HepG2 (cell line): ENCODE measurements around the gene HSD3B7. TPM values are rescaled to one million over a fixed set of nuclear protein-coding genes. Genes with fewer than 3 reads are reported as not detected.
A peak's percentile ranks its signal among the peaks of the same experiment; 100 is the strongest.

Experiments used
- AGO1 ChIP-seq: fragments of 200-400 bp; formaldehyde crosslinking; IDR thresholded peaks from 2 replicates; pipeline ENCODE4 v1.6.1; 2017; ENCODE audit warnings: mild to moderate bottlenecking, low read depth, low read length, moderate library complexity; ENCODE audit not compliant: poor library complexity, severe bottlenecking
- AGO2 ChIP-seq: fragments of 200-400 bp; formaldehyde crosslinking; optimal IDR thresholded peaks from 2 replicates; pipeline ENCODE3; 2017; ENCODE audit warnings: mild to moderate bottlenecking, low read depth, low read length, moderate library complexity
- KIAA2018 ChIP-seq: sonication (generic); formaldehyde crosslinking; IDR thresholded peaks from 2 replicates; pipeline ENCODE4 v1.5.0; 2020; ENCODE audit warnings: mild to moderate bottlenecking, missing genetic modification reagents, borderline replicate concordance
- KLF12 ChIP-seq: sonication (generic); formaldehyde crosslinking; IDR thresholded peaks from 2 replicates; pipeline ENCODE4 v1.4.0; 2020; ENCODE audit warnings: missing genetic modification reagents, borderline replicate concordance
- MYC ChIP-seq: sonication (generic); formaldehyde crosslinking; IDR thresholded peaks from 2 replicates; pipeline ENCODE4 v1.9.0; 2021; ENCODE audit warnings: missing genetic modification reagents, borderline replicate concordance
- NR0B2 ChIP-seq: sonication (generic); formaldehyde crosslinking; IDR thresholded peaks from 2 replicates; pipeline ENCODE4 v1.4.0; 2020; ENCODE audit warnings: mild to moderate bottlenecking, missing genetic modification reagents
- NRL ChIP-seq: sonication (generic); formaldehyde crosslinking; IDR thresholded peaks from 2 replicates; pipeline ENCODE4 v1.5.0; 2020; ENCODE audit warnings: missing genetic modification reagents, mild to moderate bottlenecking, moderate library complexity, borderline replicate concordance
- PHF5A ChIP-seq: IDR thresholded peaks from one replicate; pipeline ENCODE4 v1.6.1; 2018; ENCODE audit warnings: low read depth, missing genetic modification reagents; ENCODE audit not compliant: unreplicated experiment
- PLSCR1 ChIP-seq: sonication (generic); formaldehyde crosslinking; IDR thresholded peaks from 2 replicates; pipeline ENCODE4 v1.5.0; 2020; ENCODE audit warnings: missing genetic modification reagents, mild to moderate bottlenecking, borderline replicate concordance
- SP5 ChIP-seq: IDR thresholded peaks from 2 replicates; pipeline ENCODE4 v1.6.1; 2016; ENCODE audit warnings: low read depth, borderline replicate concordance
- TAF1 ChIP-seq: sonication (generic); formaldehyde crosslinking; IDR thresholded peaks from 2 replicates; pipeline ENCODE4 v1.4.0; 2020; ENCODE audit warnings: missing genetic modification reagents
- TAF15 ChIP-seq: fragments of 200-400 bp; formaldehyde crosslinking; IDR thresholded peaks from one replicate; pipeline ENCODE4 v1.6.1; 2018; ENCODE audit warnings: mild to moderate bottlenecking, low read depth, low read length; ENCODE audit not compliant: poor library complexity, severe bottlenecking
- XRCC5 ChIP-seq: fragments of 200-400 bp; formaldehyde crosslinking; optimal IDR thresholded peaks from 2 replicates; pipeline ENCODE3; 2017; ENCODE audit warnings: mild to moderate bottlenecking, low read length
- ZNF543 ChIP-seq: sonication (generic); formaldehyde crosslinking; IDR thresholded peaks from 2 replicates; pipeline ENCODE4 v1.4.0; 2020; ENCODE audit warnings: mild to moderate bottlenecking, missing genetic modification reagents
- ZNF597 ChIP-seq: sonication (generic); formaldehyde crosslinking; IDR thresholded peaks from 2 replicates; pipeline ENCODE4 v1.5.0; 2020; ENCODE audit warnings: missing genetic modification reagents
- ZNF782 ChIP-seq: sonication (generic); formaldehyde crosslinking; IDR thresholded peaks from 2 replicates; pipeline ENCODE4 v1.4.0; 2020; ENCODE audit warnings: missing genetic modification reagents, mild to moderate bottlenecking, borderline replicate concordance
- ZZZ3 ChIP-seq: sonication (generic); formaldehyde crosslinking; IDR thresholded peaks from 2 replicates; pipeline ENCODE4 v1.4.0; 2020; ENCODE audit warnings: missing genetic modification reagents, mild to moderate bottlenecking, borderline replicate concordance
- polyA plus RNA-seq, 8 experiments: library from polyadenylated mRNA; depleted of rRNA in 3 of 8; stranded (reverse) in 7 of 8; unstranded in 1 of 8; fragments of >200 nt; fragmentation: Illumina TruSeq in 4 of 8; extraction: Trizol in 4 of 8; gene quantifications; 2 replicates each; pipeline versions ENCODE4 v1.2.1 to v1.2.3, GENCODE V29; 2011 to 2016; ENCODE audit warnings: low read depth in 4 of 8, missing spikeins in 1 of 8, mixed read lengths in 1 of 8; ENCODE audit not compliant: insufficient read depth in 1 of 8
- total RNA-seq, 5 experiments: library from RNA; depleted of rRNA; stranded (reverse); fragments of >200 nt; fragmentation: Illumina TruSeq; extraction: Trizol; gene quantifications; 2 replicates each; pipeline ENCODE4 v1.2.3, GENCODE V29; 2016; ENCODE audit warnings: low read depth in 1 of 5

Gene HSD3B7
- total and polyA plus RNA-seq, 2 of the 13 experiments (the other 11 are each of a cell fraction or from before 2014, with no cell fraction given): 32.9 to 69.7 TPM

- TF ChIP-seq TAF1: peak; percentile 46; the same call in 1 of the 2 replicates
- peak; percentile 70 for TF ChIP-seq AGO2
- peak; percentile 92 for TF ChIP-seq XRCC5
- no peak for TF ChIP-seq TAF15
- peak; percentile 48; the same call in 1 of the 2 replicates for TF ChIP-seq SP5 (CRISPR knock-in tag)
- peak; percentile 79 for TF ChIP-seq AGO1
- no peak for TF ChIP-seq PHF5A (CRISPR knock-in tag)
- peak; percentile 71; the same call in 1 of the 2 replicates for TF ChIP-seq ZNF782
- no peak for TF ChIP-seq ZNF597
- 0 out of 2 replicates have a peak, but pooled peaks have one; percentile 7 for TF ChIP-seq KIAA2018
- TF ChIP-seq NRL (CRISPR knock-in tag): peak; percentile 85
- no peak for TF ChIP-seq PLSCR1 (CRISPR knock-in tag)
- no peak for TF ChIP-seq ZZZ3 (CRISPR knock-in tag)
- 0 out of 2 replicates have a peak, but pooled peaks have one; percentile 50 for TF ChIP-seq KLF12 (CRISPR knock-in tag)
- TF ChIP-seq ZNF543 (CRISPR knock-in tag): peak; percentile 61; the same call in 1 of the 2 replicates
- 0 out of 2 replicates have a peak, but pooled peaks have one; percentile 59 for TF ChIP-seq MYC (CRISPR knock-in tag)
- TF ChIP-seq NR0B2: peak; percentile 52; the same call in 1 of the 2 replicates
Measured at GRCh38 chr16:30941600-30942425, 43.2 kb upstream of the HSD3B7 start (continued).
